IMR-90 (cell line): ENCODE measurements around the gene CLEC9A.

Experiments used
- CEBPB ChIP-seq: IDR thresholded peaks from 2 replicates; pipeline ENCODE4 v1.6.1; 2012; ENCODE audit warnings: low read depth, low read length, improper control_type of control experiment
- CTCF ChIP-seq: conservative IDR thresholded peaks from 2 replicates; pipeline ENCODE4 v1.5.1; 2012; ENCODE audit warnings: mild to moderate bottlenecking, low read depth, low read length, improper control_type of control experiment
- ELK1 ChIP-seq: fragments of 150-350 bp; IDR thresholded peaks from 2 replicates; pipeline ENCODE4 v1.6.1; 2016; ENCODE audit warnings: low read depth, mild to moderate bottlenecking, low read length, moderate library complexity, borderline replicate concordance
- FOS ChIP-seq: fragments of 150-350 bp; IDR thresholded peaks from 2 replicates; pipeline ENCODE4 v1.6.1; 2016; ENCODE audit warnings: low read depth, low read length
- MAFK ChIP-seq: IDR thresholded peaks from 2 replicates; pipeline ENCODE4 v1.6.1; 2012; ENCODE audit warnings: low read depth, low read length, improper control_type of control experiment
- MAZ ChIP-seq: IDR thresholded peaks from 2 replicates; pipeline ENCODE4 v1.6.1; 2012; ENCODE audit warnings: low read depth, mild to moderate bottlenecking, low read length, improper control_type of control experiment, moderate library complexity, borderline replicate concordance
- MXI1 ChIP-seq: IDR thresholded peaks from 2 replicates; pipeline ENCODE4 v1.6.1; 2012; ENCODE audit warnings: low read depth, mild to moderate bottlenecking, low read length, moderate library complexity, borderline replicate concordance
- POLR2A ChIP-seq: IDR thresholded peaks from 2 replicates; pipeline ENCODE4 v1.6.1; 2012; ENCODE audit warnings: mild to moderate bottlenecking, low read depth, low read length
- RAD21 ChIP-seq: IDR thresholded peaks from 2 replicates; pipeline ENCODE4 v1.6.1; 2012; ENCODE audit warnings: low read length, improper control_type of control experiment
- RCOR1 ChIP-seq: IDR thresholded peaks from 2 replicates; pipeline ENCODE4 v1.6.1; 2012; ENCODE audit warnings: mild to moderate bottlenecking, low read length, improper control_type of control experiment; ENCODE audit not compliant: insufficient replicate concordance
- SMC3 ChIP-seq: fragments of 150-350 bp; IDR thresholded peaks from 2 replicates; pipeline ENCODE4 v1.6.1; 2016; ENCODE audit warnings: low read depth, mild to moderate bottlenecking, antibody characterized with exemption, low read length, moderate library complexity
- USF2 ChIP-seq: fragments of 150-350 bp; IDR thresholded peaks from 2 replicates; pipeline ENCODE4 v1.6.1; 2017; ENCODE audit warnings: mild to moderate bottlenecking, antibody characterized with exemption, low read length, low read depth

GRCh38 chr12:10016881-10017280 is 13.6 kb upstream of the CLEC9A start:
- TF ChIP-seq MAZ (no peak), RAD21 (no peak), CTCF (no peak), POLR2A (no peak), MXI1 (no peak), MAFK (no peak), SMC3 (no peak), RCOR1 (no peak), FOS (no peak), USF2 (no peak), CEBPB (no peak), ELK1 (no peak)
